AG04449 (cell line): Measurements from ENCODE around the gene TAS1R1.

ENCODE experiments used
- CTCF ChIA-PET: fragments of 350-600 bp; formaldehyde crosslinking; extraction: SDS; loops from one replicate; lab custom pipeline; 2021; ENCODE audit warnings: antibody characterized with exemption; lab: Yijun Ruan, JAX
- POLR2A ChIA-PET: fragments of 400-600, 350-600 bp; formaldehyde crosslinking; extraction: SDS; loops from one replicate; lab custom pipeline; 2020; ENCODE audit warnings: antibody characterized with exemption, inconsistent platforms; lab: Yijun Ruan, JAX
- DNase-seq: peaks from one replicate; pipeline ENCODE4 v3.0.0-alpha.2; 2010; ENCODE audit warnings: low read depth, low spot score
- H3K4me3 ChIP-seq: 2 replicates; pipeline ENCODE4 v1.5.1; 2011; ENCODE audit warnings: low read depth, mild to moderate bottlenecking, control low read depth, low read length
- TF ChIP-seq, protein P1 (sequence below): IDR thresholded peaks from one replicate; pipeline ENCODE4 v1.5.1; 2011; ENCODE audit warnings: mild to moderate bottlenecking, moderate library complexity, low read length, control low read depth, inconsistent platforms; ENCODE audit not compliant: insufficient read depth; ENCODE audit errors: missing control alignments

The TAS1R1 gene

DNA sequence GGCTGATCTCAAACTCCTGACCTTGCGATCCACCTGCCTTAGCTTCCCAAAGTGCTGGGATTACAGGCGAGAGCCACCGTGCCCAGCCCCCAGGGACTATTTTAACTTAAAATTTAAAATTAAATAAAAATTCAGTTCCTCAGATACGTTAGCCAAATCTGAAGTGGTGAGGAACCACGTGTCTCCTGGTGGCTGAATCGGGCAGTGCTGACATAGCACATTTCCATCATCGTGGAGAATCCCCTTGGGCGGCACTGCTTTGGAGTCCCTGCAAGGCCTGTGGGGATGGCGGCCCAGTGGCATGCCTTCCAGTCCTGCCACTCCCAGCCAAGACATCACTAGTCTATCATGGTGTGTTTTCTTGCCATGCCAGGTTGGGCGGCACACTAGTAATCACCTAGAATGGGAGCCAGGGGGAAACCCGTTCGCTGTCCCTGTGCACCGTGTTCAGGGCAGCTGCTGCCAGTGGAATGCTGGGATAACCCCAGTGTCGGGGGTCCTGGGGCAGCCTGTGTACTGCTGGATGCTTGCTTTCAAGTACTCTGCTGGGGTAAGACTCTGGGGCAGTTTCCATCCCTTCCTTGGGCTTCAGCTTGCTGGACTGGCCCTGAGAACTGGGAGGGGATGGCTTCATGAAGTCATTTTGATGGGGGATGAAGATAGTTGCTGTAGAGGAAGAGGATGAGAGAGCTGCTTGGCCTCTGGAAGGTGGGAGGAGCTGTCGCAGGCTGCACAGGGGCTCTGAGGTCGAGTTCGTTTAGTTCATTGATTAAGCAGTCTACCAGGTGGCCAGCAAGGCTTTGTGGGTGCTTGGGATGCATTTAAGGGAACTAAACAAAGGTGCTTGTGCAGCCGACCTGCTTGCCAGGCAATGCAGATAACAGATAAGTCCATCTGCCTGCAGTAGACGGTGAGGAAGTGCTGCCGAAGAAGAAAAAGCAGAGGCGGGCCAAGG, 29.3 kb downstream of the TAS1R1 start:
- H3K4me3 ChIP-seq: no peak overlapping the region
- ChIA-PET POLR2A (no interaction called here), CTCF (interaction anchor here (1.1 to 9.5 kb wide), 5 partner anchors 8 to 31 kb away, joined by 3 to 68 read pairs (median 4); partner anchors contain the start of genes NOL9 and TAS1R1)
- no peak for DNase-seq
- TF ChIP-seq, protein P1, sequence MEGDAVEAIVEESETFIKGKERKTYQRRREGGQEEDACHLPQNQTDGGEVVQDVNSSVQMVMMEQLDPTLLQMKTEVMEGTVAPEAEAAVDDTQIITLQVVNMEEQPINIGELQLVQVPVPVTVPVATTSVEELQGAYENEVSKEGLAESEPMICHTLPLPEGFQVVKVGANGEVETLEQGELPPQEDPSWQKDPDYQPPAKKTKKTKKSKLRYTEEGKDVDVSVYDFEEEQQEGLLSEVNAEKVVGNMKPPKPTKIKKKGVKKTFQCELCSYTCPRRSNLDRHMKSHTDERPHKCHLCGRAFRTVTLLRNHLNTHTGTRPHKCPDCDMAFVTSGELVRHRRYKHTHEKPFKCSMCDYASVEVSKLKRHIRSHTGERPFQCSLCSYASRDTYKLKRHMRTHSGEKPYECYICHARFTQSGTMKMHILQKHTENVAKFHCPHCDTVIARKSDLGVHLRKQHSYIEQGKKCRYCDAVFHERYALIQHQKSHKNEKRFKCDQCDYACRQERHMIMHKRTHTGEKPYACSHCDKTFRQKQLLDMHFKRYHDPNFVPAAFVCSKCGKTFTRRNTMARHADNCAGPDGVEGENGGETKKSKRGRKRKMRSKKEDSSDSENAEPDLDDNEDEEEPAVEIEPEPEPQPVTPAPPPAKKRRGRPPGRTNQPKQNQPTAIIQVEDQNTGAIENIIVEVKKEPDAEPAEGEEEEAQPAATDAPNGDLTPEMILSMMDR: no peak

- TF ChIP-seq, protein P1: no peak
- ChIA-PET CTCF (interaction anchor here (1.1 to 2.5 kb wide), 4 partner anchors 8 to 32 kb away, joined by 3 to 7 read pairs (median 4); partner anchors contain the start of gene NOL9), POLR2A (interaction anchor here (0.9 kb wide), 1 partner anchor 16 kb away, joined by 3 read pairs; no protein-coding TSS in a partner anchor)
- DNase-seq: no peak
- H3K4me3 ChIP-seq: no peak overlapping the region
Observed at GRCh38 chr1:6585081-6585722, 30.1 kb downstream of the TAS1R1 start.

- DNase-seq: no peak
- POLR2A ChIA-PET: interaction anchor here (0.9 kb wide), 1 partner anchor 15 kb away, joined by 3 read pairs; no protein-coding TSS in a partner anchor
- no peak overlapping the region for H3K4me3 ChIP-seq
- CTCF ChIA-PET: interaction anchor here (2.5 kb wide), 1 partner anchor 15 kb away, joined by 7 read pairs; no protein-coding TSS in a partner anchor
- TF ChIP-seq, protein P1: no peak
Observed at GRCh38 chr1:6585841-6586240, 30.7 kb downstream of the TAS1R1 start.

DNA sequence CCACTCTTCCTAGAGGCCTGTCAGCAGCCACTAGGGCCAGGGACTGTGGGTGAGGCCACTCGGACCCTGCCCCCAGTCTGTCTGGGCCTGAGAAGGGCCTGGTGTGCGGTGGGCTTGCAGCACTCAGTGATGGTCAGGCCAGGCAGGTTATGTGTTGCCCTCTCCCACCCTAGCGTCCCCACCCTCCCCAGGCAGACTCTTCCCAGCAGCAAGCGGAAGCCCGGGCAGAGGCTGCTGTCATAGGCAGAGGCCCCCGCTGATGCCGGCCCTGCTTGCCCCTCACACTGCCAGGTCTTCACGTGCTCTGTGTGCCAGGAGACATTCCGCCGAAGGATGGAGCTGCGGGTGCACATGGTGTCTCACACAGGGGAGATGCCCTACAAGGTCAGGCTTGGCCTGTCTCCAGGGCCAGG, 31.3 kb downstream of the TAS1R1 start:
- CTCF ChIA-PET: interaction anchor here (0.7 kb wide), 1 partner anchor 100 kb away, joined by 4 read pairs; no protein-coding TSS in a partner anchor
- TF ChIP-seq, protein P1: no peak
- POLR2A ChIA-PET: no interaction called here
- no peak overlapping the region for H3K4me3 ChIP-seq
- DNase-seq: no peak

GRCh38 chr1:6587261-6588005, 32.3 kb downstream of the TAS1R1 start:
- TF ChIP-seq, protein P1: no peak
- POLR2A ChIA-PET: no interaction called here
- CTCF ChIA-PET: interaction anchor here (0.7 kb wide), 1 partner anchor 101 kb away, joined by 4 read pairs; no protein-coding TSS in a partner anchor
- no peak for DNase-seq
- H3K4me3 ChIP-seq: no peak overlapping the region
